Keratinocyte (primary cell): ENCODE measurements around the gene SLU7. TPM values are rescaled to one million over a fixed set of nuclear protein-coding genes. Genes with fewer than 3 reads are reported as not detected.

Experiments
- DNase-seq: peaks from one replicate; pipeline ENCODE4 v3.0.0-alpha.2; 2011; ENCODE audit warnings: low read depth, missing footprints, low spot score
- FAIRE-seq: peaks from 2 replicates; lab custom pipeline; 2011; peaks lifted over from hg19 to GRCh38; lab: Jason Lieb, UNC
- H2AFZ ChIP-seq: 2 replicates; pipeline ENCODE4 v1.6.0; 2012; ENCODE audit warnings: low read length, control low read depth, inconsistent platforms; ENCODE audit not compliant: control insufficient read depth
- H3K27ac ChIP-seq: 2 replicates; pipeline ENCODE4 v1.5.1; 2011; ENCODE audit warnings: low read length; ENCODE audit not compliant: control insufficient read depth, insufficient read depth
- H3K27me3 ChIP-seq: 3 replicates; pipeline ENCODE4 v1.6.0; 2011; ENCODE audit warnings: low read length; ENCODE audit not compliant: control insufficient read depth, insufficient read depth; ENCODE audit errors: extremely low read depth
- H3K36me3 ChIP-seq, 2 experiments: 2 replicates in 1 of 2; 3 replicates in 1 of 2; pipeline ENCODE4 v1.5.1; 2011; ENCODE audit warnings: low read length in 2 of 2, mild to moderate bottlenecking in 1 of 2; ENCODE audit not compliant: control insufficient read depth in 2 of 2, insufficient read depth in 2 of 2; ENCODE audit errors: extremely low read depth in 1 of 2
- H3K4me1 ChIP-seq: 3 replicates; pipeline ENCODE4 v1.5.1; 2011; ENCODE audit warnings: low read length; ENCODE audit not compliant: control insufficient read depth, insufficient read depth; ENCODE audit errors: extremely low read depth
- H3K4me2 ChIP-seq: 3 replicates; pipeline ENCODE4 v1.6.0; 2011; ENCODE audit warnings: low read depth, low read length; ENCODE audit not compliant: control insufficient read depth, insufficient read depth; ENCODE audit errors: extremely low read depth
- H3K4me3 ChIP-seq, 3 experiments: fragments of 200-600 bp in 1 of 3; sonication (generic) in 1 of 3; 2 replicates in 2 of 3; 3 replicates in 1 of 3; pipeline ENCODE4 v1.5.1; 2011 to 2016; ENCODE audit warnings: low read length in 3 of 3, mild to moderate bottlenecking in 3 of 3, control low read depth in 2 of 3, inconsistent platforms in 1 of 3, low read depth in 1 of 3, mixed read lengths in 1 of 3, mixed run types in 1 of 3, moderate library complexity in 1 of 3; ENCODE audit not compliant: control insufficient read depth in 2 of 3, insufficient read depth in 2 of 3; ENCODE audit errors: extremely low read depth in 1 of 3
- H3K79me2 ChIP-seq: 2 replicates; pipeline ENCODE4 v1.6.0; 2012; ENCODE audit warnings: low read length; ENCODE audit not compliant: control insufficient read depth, insufficient read depth
- H3K9ac ChIP-seq: 3 replicates; pipeline ENCODE4 v1.6.0; 2011; ENCODE audit warnings: low read length; ENCODE audit not compliant: control insufficient read depth, insufficient read depth; ENCODE audit errors: extremely low read depth
- H3K9me1 ChIP-seq: 3 replicates; pipeline ENCODE4 v1.6.0; 2011; ENCODE audit warnings: low read length; ENCODE audit not compliant: control insufficient read depth, insufficient read depth; ENCODE audit errors: extremely low read depth
- H3K9me3 ChIP-seq: 2 replicates; pipeline ENCODE4 v1.5.1; 2012; ENCODE audit warnings: low read depth, low read length; ENCODE audit not compliant: control insufficient read depth
- H4K20me1 ChIP-seq: 3 replicates; pipeline ENCODE4 v1.6.0; 2011; ENCODE audit warnings: low read length; ENCODE audit not compliant: control insufficient read depth, insufficient read depth; ENCODE audit errors: extremely low read depth
- EZH2 ChIP-seq: IDR thresholded peaks from one replicate; pipeline ENCODE4 v1.6.1; 2012; ENCODE audit warnings: inconsistent platforms, mild to moderate bottlenecking, low read length, moderate library complexity
- dilution Hi-C: fragments of 300-500 bp; cut with MboI; formaldehyde crosslinking; loops from one replicate; pipeline ENCODE4 v1.7.0; 2020; ENCODE audit warnings: low sequenced_read_pairs; ENCODE audit not compliant: extremely low pct_ligation_motif_present
- polyA plus RNA-seq, 5 experiments: library from polyadenylated mRNA; depleted of rRNA in 3 of 5; stranded (reverse) in 3 of 5; stranded (forward) in 1 of 5; unstranded in 1 of 5; fragments of >200 nt; gene quantifications; 1 replicate in 1 of 5; 2 replicates in 3 of 5; 3 replicates in 1 of 5; pipeline versions ENCODE4 v1.2.1 to v1.2.3, GENCODE V29; 2011 to 2012; ENCODE audit warnings: missing spikeins in 2 of 5, low read depth in 1 of 5, low replicate concordance in 1 of 5
- TF ChIP-seq, protein P1 (sequence below), 3 experiments: IDR thresholded peaks in 1 of 3; conservative IDR thresholded peaks in 1 of 3; optimal IDR thresholded peaks in 1 of 3; 2 replicates in 2 of 3; 3 replicates in 1 of 3; pipeline versions ENCODE3 to v1.5.1; 2011; ENCODE audit warnings: low read length in 3 of 3, mild to moderate bottlenecking in 3 of 3, moderate library complexity in 2 of 3, control low read depth in 1 of 3, inconsistent platforms in 1 of 3; ENCODE audit not compliant: insufficient read depth in 2 of 3; ENCODE audit errors: extremely low read depth in 1 of 3

Gene SLU7
- polyA plus RNA-seq, 1 donor (not counting 4 experiments of a cell fraction or from before 2014, with no cell fraction given): 29.7 TPM

DNA sequence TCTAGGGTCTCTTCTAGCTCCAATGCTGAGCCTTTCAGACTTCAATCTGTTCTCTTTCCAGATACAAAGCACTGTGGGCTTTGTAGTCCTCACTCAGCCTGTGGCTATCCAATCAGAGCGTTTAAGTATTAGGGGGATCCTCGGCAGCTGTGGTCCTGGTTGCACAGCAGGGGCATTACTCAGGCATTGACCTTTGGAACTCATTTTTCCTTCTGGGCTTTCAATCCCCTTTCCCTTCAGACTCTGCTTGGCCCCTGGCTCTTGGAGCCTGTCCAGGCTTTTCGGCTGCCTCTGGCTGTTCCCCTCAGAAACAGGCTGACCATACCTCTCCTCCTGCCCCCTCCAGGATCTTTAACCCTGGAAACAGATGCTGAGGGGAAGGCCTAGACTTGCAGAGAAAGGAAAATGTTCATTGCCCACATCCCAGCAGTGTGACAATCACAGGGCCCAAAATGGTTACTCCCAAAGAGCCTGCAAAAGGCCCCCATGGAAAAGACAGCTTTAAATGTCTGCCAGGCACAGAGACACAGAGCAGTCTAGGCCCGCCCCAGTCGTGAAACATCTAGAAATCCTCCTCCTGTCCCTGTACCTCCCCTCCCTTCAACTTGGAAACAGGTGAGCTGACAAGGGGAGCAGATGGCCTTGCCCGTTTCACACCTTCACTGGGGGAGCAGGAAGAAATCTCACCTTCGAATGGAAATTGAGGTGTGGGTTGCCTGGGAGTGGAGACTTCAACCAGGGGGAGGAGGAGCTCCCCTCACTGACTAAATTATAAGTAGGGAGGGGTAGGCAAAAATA is 62.1 kb downstream of the SLU7 start:
- TF ChIP-seq EZH2: no peak
- TF ChIP-seq, protein P1, sequence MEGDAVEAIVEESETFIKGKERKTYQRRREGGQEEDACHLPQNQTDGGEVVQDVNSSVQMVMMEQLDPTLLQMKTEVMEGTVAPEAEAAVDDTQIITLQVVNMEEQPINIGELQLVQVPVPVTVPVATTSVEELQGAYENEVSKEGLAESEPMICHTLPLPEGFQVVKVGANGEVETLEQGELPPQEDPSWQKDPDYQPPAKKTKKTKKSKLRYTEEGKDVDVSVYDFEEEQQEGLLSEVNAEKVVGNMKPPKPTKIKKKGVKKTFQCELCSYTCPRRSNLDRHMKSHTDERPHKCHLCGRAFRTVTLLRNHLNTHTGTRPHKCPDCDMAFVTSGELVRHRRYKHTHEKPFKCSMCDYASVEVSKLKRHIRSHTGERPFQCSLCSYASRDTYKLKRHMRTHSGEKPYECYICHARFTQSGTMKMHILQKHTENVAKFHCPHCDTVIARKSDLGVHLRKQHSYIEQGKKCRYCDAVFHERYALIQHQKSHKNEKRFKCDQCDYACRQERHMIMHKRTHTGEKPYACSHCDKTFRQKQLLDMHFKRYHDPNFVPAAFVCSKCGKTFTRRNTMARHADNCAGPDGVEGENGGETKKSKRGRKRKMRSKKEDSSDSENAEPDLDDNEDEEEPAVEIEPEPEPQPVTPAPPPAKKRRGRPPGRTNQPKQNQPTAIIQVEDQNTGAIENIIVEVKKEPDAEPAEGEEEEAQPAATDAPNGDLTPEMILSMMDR (optimal IDR thresholded peaks at IDR 0.05 in 1 of 3, IDR thresholded peaks at IDR 0.05 in 1 of 3, conservative IDR thresholded peaks at IDR 0.05 in 1 of 3; ENCODE audit: extremely low read depth in 1 of 3, insufficient read depth in 2 of 3, low read length in 3 of 3): no peak
- Histone ChIP-seq H3K9ac (no peak overlapping the region), H3K27me3 (no peaks in the 10 kb centered on the region), H4K20me1 (no peaks in the 10 kb centered on the region), H2AFZ (no peak overlapping the region), H3K4me3 (no peak overlapping the region), H3K27ac (no peak overlapping the region), H3K4me2 (no peak overlapping the region), H3K4me1 (peaks cover 10% of the 10 kb centered on the region), H3K79me2 (no peaks in the 10 kb centered on the region), H3K36me3 (no peaks in the 10 kb centered on the region), H3K9me1 (no peaks in the 10 kb centered on the region), H3K9me3 (no peaks in the 10 kb centered on the region)
- dilution Hi-C loops: no loop called here
- FAIRE-seq: no peak
- no peak for DNase-seq

DNA sequence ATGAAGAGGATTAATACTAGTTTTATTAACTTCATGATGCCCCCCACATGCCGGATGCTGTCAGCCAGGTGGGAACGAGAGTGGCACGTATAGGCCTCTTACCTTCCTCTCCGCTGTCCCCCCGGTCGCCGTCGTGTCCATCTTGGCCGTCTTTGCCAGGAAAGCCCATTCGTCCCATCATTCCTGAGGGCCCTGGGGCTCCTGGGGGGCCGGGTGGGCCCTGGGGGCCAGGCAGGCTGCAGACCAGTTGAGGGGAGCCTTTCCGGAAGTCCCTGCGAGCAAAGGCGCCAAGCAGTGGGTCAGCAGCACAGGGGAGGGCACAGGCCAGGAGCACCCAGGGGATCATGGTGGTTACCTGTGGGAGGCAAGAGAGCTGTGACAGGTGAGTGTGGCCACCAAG is 64.2 kb downstream of the SLU7 start:
- DNase-seq (no peak), FAIRE-seq (no peak)
- Histone ChIP-seq H3K9me1 (no peaks in the 10 kb centered on the region), H3K4me3 (no peak overlapping the region), H4K20me1 (no peaks in the 10 kb centered on the region), H3K9me3 (no peaks in the 10 kb centered on the region), H3K79me2 (no peaks in the 10 kb centered on the region), H3K4me1 (peaks cover 2% of the 10 kb centered on the region), H2AFZ (no peak overlapping the region), H3K36me3 (no peaks in the 10 kb centered on the region), H3K4me2 (no peak overlapping the region), H3K27me3 (no peaks in the 10 kb centered on the region), H3K27ac (no peak overlapping the region), H3K9ac (no peak overlapping the region)
- TF ChIP-seq, protein P1 (optimal IDR thresholded peaks at IDR 0.05 in 1 of 3, IDR thresholded peaks at IDR 0.05 in 1 of 3, conservative IDR thresholded peaks at IDR 0.05 in 1 of 3; ENCODE audit: extremely low read depth in 1 of 3, insufficient read depth in 2 of 3, low read length in 3 of 3): no peak
- TF ChIP-seq EZH2: no peak
- dilution Hi-C loops: no loop called here
